K562 (cell line): ENCODE results near the gene LMNTD2. TPM values are rescaled to one million over a fixed set of nuclear protein-coding genes. Genes with fewer than 3 reads are reported as not detected.
A peak's percentile ranks its signal among the peaks of the same experiment; 100 is the strongest.

ENCODE experiments used
- AFF4 ChIP-seq: sonication (generic); formaldehyde crosslinking; IDR thresholded peaks from 2 replicates; pipeline ENCODE4 v1.8.0; 2023; ENCODE audit warnings: mild to moderate bottlenecking, missing genetic modification reagents
- ATF3 ChIP-seq, 2 experiments: fragments of 450-650 bp in 1 of 2; sonication (generic) in 1 of 2; formaldehyde crosslinking in 1 of 2; IDR thresholded peaks in 1 of 2; conservative IDR thresholded peaks in 1 of 2; 2 replicates each; pipeline versions ENCODE4 v1.6.1 to v1.8.1; 2016 to 2023; ENCODE audit warnings: mild to moderate bottlenecking in 2 of 2, moderate library complexity in 2 of 2, inconsistent platforms in 1 of 2, missing genetic modification reagents in 1 of 2
- CBX1 ChIP-seq: sonication (generic); IDR thresholded peaks from 2 replicates; pipeline ENCODE4 v1.6.1; 2016; ENCODE audit warnings: antibody characterized with exemption, low read depth, mild to moderate bottlenecking
- CHD1 ChIP-seq: fragments of 200-600 bp; sonication (generic); IDR thresholded peaks from one replicate; pipeline ENCODE4 v1.6.1; 2012; ENCODE audit warnings: mild to moderate bottlenecking, moderate library complexity, low read length, inconsistent platforms
- FOXP1 ChIP-seq: sonication (generic); formaldehyde crosslinking; IDR thresholded peaks from 2 replicates; pipeline ENCODE4 v1.8.0; 2022; ENCODE audit warnings: mild to moderate bottlenecking, missing genetic modification reagents
- HNRNPK ChIP-seq: fragments of 200-400 bp; formaldehyde crosslinking; IDR thresholded peaks from one replicate; pipeline ENCODE4 v1.6.1; 2018; ENCODE audit warnings: mild to moderate bottlenecking, low read depth, low read length; ENCODE audit not compliant: poor library complexity, severe bottlenecking
- JUND ChIP-seq, 2 experiments: IDR thresholded peaks; 2 replicates in 1 of 2; 3 replicates in 1 of 2; pipeline ENCODE4 v1.6.1; 2011; ENCODE audit warnings: borderline replicate concordance in 2 of 2, low read depth in 2 of 2, low read length in 2 of 2, improper control_type of control experiment in 1 of 2, missing biosample characterization in 1 of 2, missing genetic modification characterization in 1 of 2, missing genetic modification reagents in 1 of 2
- KAT2B ChIP-seq: IDR thresholded peaks from one replicate; pipeline ENCODE4 v1.6.1; 2012; ENCODE audit warnings: low read depth, mild to moderate bottlenecking, control low read depth, inconsistent platforms, low read length, moderate library complexity
- KAT7 ChIP-seq: sonication (generic); formaldehyde crosslinking; IDR thresholded peaks from 2 replicates; pipeline ENCODE4 v1.8.0; 2022; ENCODE audit warnings: missing genetic modification reagents, mild to moderate bottlenecking, borderline replicate concordance
- MAFG ChIP-seq: fragments of 450-650 bp; conservative IDR thresholded peaks from 2 replicates; pipeline ENCODE4 v1.6.1; 2016; ENCODE audit warnings: missing genetic modification characterization, missing compliant biosample characterization
- MAX ChIP-seq: sonication (generic); formaldehyde crosslinking; IDR thresholded peaks from 2 replicates; pipeline ENCODE4 v1.9.0; 2022; ENCODE audit warnings: mild to moderate bottlenecking, missing genetic modification reagents
- MCM3 ChIP-seq: fragments of 450-650 bp; IDR thresholded peaks from 2 replicates; pipeline ENCODE4 v1.6.1; 2016
- MTF1 ChIP-seq: fragments of 250-450 bp; sonication (Bioruptor Pico); IDR thresholded peaks from 2 replicates; pipeline ENCODE4 v1.9.0; 2021; ENCODE audit warnings: moderate library complexity, mild to moderate bottlenecking, inconsistent platforms, borderline replicate concordance
- NFRKB ChIP-seq: fragments of 450-650 bp; IDR thresholded peaks from 2 replicates; pipeline ENCODE4 v1.6.1; 2016; ENCODE audit warnings: low read depth
- NONO ChIP-seq, 2 experiments: fragments of 200-400 bp in 1 of 2; fragments of 450-650 bp in 1 of 2; formaldehyde crosslinking in 1 of 2; IDR thresholded peaks; 2 replicates each; pipeline ENCODE4 v1.6.1; 2017; ENCODE audit warnings: low read depth in 2 of 2, mild to moderate bottlenecking in 2 of 2, moderate library complexity in 2 of 2, low read length in 1 of 2
- NRF1 ChIP-seq, 2 experiments: fragments of 450-650 bp; IDR thresholded peaks in 1 of 2; conservative IDR thresholded peaks in 1 of 2; 2 replicates each; pipeline ENCODE4 v1.6.1; 2014; ENCODE audit warnings: mild to moderate bottlenecking in 2 of 2
- SIN3B ChIP-seq: fragments of 450-650 bp; IDR thresholded peaks from 2 replicates; pipeline ENCODE4 v1.6.1; 2017; ENCODE audit warnings: low read depth, mild to moderate bottlenecking, moderate library complexity
- SMARCA5 ChIP-seq: fragments of 450-650 bp; IDR thresholded peaks from 2 replicates; pipeline ENCODE4 v1.6.1; 2016
- ZKSCAN1 ChIP-seq: fragments of 150-350 bp; IDR thresholded peaks from 2 replicates; pipeline ENCODE4 v1.6.1; 2016; ENCODE audit warnings: low read depth, low read length
- ZNF436 ChIP-seq: fragments of 250-450, 450-650 bp; sonication (Bioruptor Pico); formaldehyde crosslinking; IDR thresholded peaks from 2 replicates; pipeline ENCODE4 v1.7.0; 2020; ENCODE audit warnings: mild to moderate bottlenecking
- polyA plus RNA-seq, 8 experiments: library from polyadenylated mRNA; depleted of rRNA in 4 of 8; stranded (reverse) in 5 of 8; unstranded in 3 of 8; fragments of >200 nt; fragmentation: Nextera tagmentation in 2 of 8; fragmentation: Illumina TruSeq in 1 of 8; extraction: Ambion mirVana in 2 of 8; extraction: Trizol in 1 of 8; gene quantifications; 2 replicates each; pipeline versions ENCODE4 v1.2.1 to v1.2.3, GENCODE V29; 2011 to 2014; ENCODE audit warnings: inconsistent platforms in 1 of 8, missing spikeins in 1 of 8
- total RNA-seq, 7 experiments: library from RNA; depleted of rRNA in 6 of 7; stranded (reverse); fragments of >200 nt in 6 of 7; fragmentation: Illumina TruSeq in 2 of 7; extraction: Trizol in 2 of 7; gene quantifications; 2 replicates each; pipeline versions ENCODE4 v1.2.1 to v1.2.3, GENCODE V29; 2011 to 2021; ENCODE audit warnings: low replicate concordance in 1 of 7

The LMNTD2 gene
- total and polyA plus RNA-seq, 9 of the 15 experiments (the other 6 are each of a cell fraction or from before 2014, with no cell fraction given): 0.48 to 4.2 (median 1.5) TPM; not detected in 3

- no peak for TF ChIP-seq KAT2B
- peak; percentile 99 for TF ChIP-seq JUND (IDR thresholded peaks at IDR 0.05; ENCODE audit: borderline replicate concordance, low read depth, low read length)
- TF ChIP-seq JUND (tag; IDR thresholded peaks at IDR 0.05; ENCODE audit: borderline replicate concordance, low read depth, low read length): no peak; the same call in 2 of the 3 replicates
- TF ChIP-seq ZKSCAN1: no peak
- 0 out of 2 replicates have a peak, but pooled peaks have one; percentile 23 for TF ChIP-seq KAT7
- peak; percentile 41; the same call in 1 of the 2 replicates for TF ChIP-seq MAX (CRISPR knock-in tag)
- no peak for TF ChIP-seq CBX1
- TF ChIP-seq MTF1: no peak
- 0 out of 4 replicates have a peak, but pooled peaks of 1 of the 2 experiments have one; percentile 18 for TF ChIP-seq NRF1 (conservative IDR thresholded peaks at IDR 0.05 in 1 of 2, IDR thresholded peaks at IDR 0.05 in 1 of 2)
- peak; percentile 50; the same call in 1 of the 2 replicates for TF ChIP-seq ATF3 (IDR thresholded peaks at IDR 0.05)
- no peak for TF ChIP-seq ATF3 (CRISPR knock-in tag; conservative IDR thresholded peaks at IDR 0.05)
- TF ChIP-seq AFF4 (CRISPR knock-in tag): no peak
- no peak for TF ChIP-seq HNRNPK
- no peak for TF ChIP-seq SMARCA5
- TF ChIP-seq MAFG: no peak
- TF ChIP-seq FOXP1 (CRISPR knock-in tag): peak; percentile 60; the same call in 1 of the 2 replicates
- TF ChIP-seq NONO (IDR thresholded peaks at IDR 0.05; ENCODE audit: low read depth in 2 of 2, low read length in 1 of 2): peak in 1 of 2 experiments; percentile 99; a peak in 2 of 4 replicates
- TF ChIP-seq NFRKB: no peak
- TF ChIP-seq MCM3: no peak
- no peak for TF ChIP-seq ZNF436 (CRISPR knock-in tag)
- peak; percentile 91 for TF ChIP-seq SIN3B
- TF ChIP-seq CHD1: peak; percentile 9
These were observed 15.6 kb upstream of the LMNTD2 start, which contains the start of gene PHRF1 (continued) for GRCh38 chr11:575996-576768.
